ENCODE results near the gene EXOSC9. TPM values are rescaled to one million over a fixed set of nuclear protein-coding genes. Genes with fewer than 3 reads are reported as not detected.

Gene EXOSC9
- total RNA-seq, 1 donor from 2014 or later = 58.8 TPM

DNA sequence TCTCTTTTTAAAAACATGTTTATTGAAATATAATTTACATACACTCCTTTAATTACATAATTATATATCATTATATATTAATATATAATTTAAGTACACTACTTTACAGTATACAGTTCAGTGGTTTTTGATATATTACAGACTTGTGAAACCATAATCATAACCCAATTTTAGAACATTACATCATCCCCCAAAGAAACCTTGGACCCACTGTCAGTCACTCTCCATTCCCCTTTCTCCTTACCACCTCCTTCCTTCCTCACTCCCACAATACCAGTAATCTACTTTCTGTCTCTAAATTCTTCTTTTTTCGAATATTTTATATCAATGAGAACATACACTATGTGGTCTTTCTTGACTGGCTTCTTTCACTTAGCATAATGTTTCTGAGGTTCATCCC lies 17.9 kb upstream of the EXOSC9 start:
- H3K27me3 Mint-ChIP-seq (ENCODE audit: low read depth) = peaks cover 22% of the 10 kb centered on the region
- peak overlapping the region; percentile 7 for H3K27ac Mint-ChIP-seq (ENCODE audit: unreplicated experiment)
- no peaks in the 10 kb centered on the region for H3K9me3 Mint-ChIP-seq
- DNase-seq (ENCODE audit: low read depth, low spot score) = no peak
- H3K4me3 Mint-ChIP-seq = no peak overlapping the region
- H3K4me1 Mint-ChIP-seq = no peaks in the 10 kb centered on the region
- TF ChIP-seq CTCF (conservative IDR thresholded peaks at IDR 0.05) = no peak
- no peaks in the 10 kb centered on the region for H3K36me3 Mint-ChIP-seq (ENCODE audit: low read depth)

- Mint-ChIP-seq H3K36me3 (ENCODE audit: low read depth) (no peaks in the 10 kb centered on the region), H3K27ac (ENCODE audit: unreplicated experiment) (no peak overlapping the region), H3K27me3 (ENCODE audit: low read depth) (peaks cover 29% of the 10 kb centered on the region), H3K4me1 (no peaks in the 10 kb centered on the region), H3K4me3 (no peak overlapping the region), H3K9me3 (no peaks in the 10 kb centered on the region)
- DNase-seq (ENCODE audit: low read depth, low spot score) = no peak
- no peak for TF ChIP-seq CTCF (conservative IDR thresholded peaks at IDR 0.05)
Observed at GRCh38 chr4:121784401-121784800, 16.7 kb upstream of the EXOSC9 start.

GRCh38 chr4:121784975-121785374 lies 16.1 kb upstream of the EXOSC9 start:
- TF ChIP-seq CTCF (conservative IDR thresholded peaks at IDR 0.05) = no peak
- Mint-ChIP-seq H3K9me3 (no peaks in the 10 kb centered on the region), H3K27ac (ENCODE audit: unreplicated experiment) (no peak overlapping the region), H3K36me3 (ENCODE audit: low read depth) (no peaks in the 10 kb centered on the region), H3K4me1 (no peaks in the 10 kb centered on the region), H3K4me3 (no peak overlapping the region), H3K27me3 (ENCODE audit: low read depth) (peaks cover 29% of the 10 kb centered on the region)
- DNase-seq (ENCODE audit: low read depth, low spot score) = no peak

DNA sequence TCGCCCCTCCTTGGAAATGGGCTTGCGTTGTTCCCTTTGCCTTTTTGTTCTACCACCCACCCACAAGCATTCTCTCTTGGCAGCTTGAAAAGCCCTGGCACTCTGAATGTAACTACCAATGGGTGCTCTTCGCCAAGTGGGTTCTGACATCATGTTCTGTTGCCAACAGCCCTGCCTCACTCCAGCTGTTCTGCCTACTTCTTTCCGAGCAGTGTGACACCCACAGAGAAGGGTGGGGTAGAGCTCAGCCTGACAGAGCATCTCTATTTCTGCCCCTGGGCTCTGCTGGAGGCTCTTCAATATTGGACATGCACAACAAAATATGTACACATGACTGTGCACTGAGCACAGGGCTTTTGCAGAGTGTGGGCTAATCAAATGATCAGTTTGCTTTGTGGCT lies 15.6 kb upstream of the EXOSC9 start:
- Mint-ChIP-seq H3K4me1 (no peaks in the 10 kb centered on the region), H3K27me3 (ENCODE audit: low read depth) (peaks cover 30% of the 10 kb centered on the region)

DNA sequence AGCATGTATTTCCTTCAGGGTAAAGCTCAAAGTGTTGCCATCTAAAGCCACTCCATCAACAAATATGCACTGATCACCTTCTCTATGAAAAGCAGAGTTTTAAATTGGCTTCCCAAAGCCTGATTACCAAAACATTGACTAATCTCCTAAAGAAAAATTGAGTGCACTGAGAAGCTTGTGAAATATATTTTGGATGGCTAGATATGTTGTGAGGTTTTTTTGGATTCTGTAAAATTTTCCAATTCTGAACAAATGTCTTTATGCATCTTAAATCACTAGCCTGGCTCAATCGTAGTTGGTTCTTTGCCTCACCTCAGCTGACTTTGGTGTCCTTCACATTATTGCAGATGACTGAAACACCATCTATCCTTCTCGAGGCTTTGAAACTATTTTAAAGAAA lies 14.9 kb upstream of the EXOSC9 start:
- DNase-seq (ENCODE audit: low read depth, low spot score) = no peak
- no peak for TF ChIP-seq CTCF (conservative IDR thresholded peaks at IDR 0.05)
- peaks cover 28% of the 10 kb centered on the region for H3K27me3 Mint-ChIP-seq (ENCODE audit: low read depth)

More for the DNA sequence above, 15.6 kb upstream of the EXOSC9 start:
- Mint-ChIP-seq H3K36me3 (ENCODE audit: low read depth) (no peaks in the 10 kb centered on the region), H3K27ac (ENCODE audit: unreplicated experiment) (no peak overlapping the region), H3K9me3 (no peaks in the 10 kb centered on the region), H3K4me3 (no peak overlapping the region)
- no peak for TF ChIP-seq CTCF (conservative IDR thresholded peaks at IDR 0.05)
- no peak for DNase-seq (ENCODE audit: low read depth, low spot score)

GRCh38 chr4:121788896-121789295 lies 12.2 kb upstream of the EXOSC9 start:
- Mint-ChIP-seq H3K4me3 (no peak overlapping the region), H3K9me3 (no peaks in the 10 kb centered on the region), H3K27me3 (ENCODE audit: low read depth) (peaks cover 19% of the 10 kb centered on the region), H3K36me3 (ENCODE audit: low read depth) (no peaks in the 10 kb centered on the region), H3K4me1 (no peaks in the 10 kb centered on the region), H3K27ac (ENCODE audit: unreplicated experiment) (no peak overlapping the region)
- no peak for DNase-seq (ENCODE audit: low read depth, low spot score)
- TF ChIP-seq CTCF (conservative IDR thresholded peaks at IDR 0.05) = no peak

More for the DNA sequence above, 14.9 kb upstream of the EXOSC9 start:
- H3K36me3 Mint-ChIP-seq (ENCODE audit: low read depth) = no peaks in the 10 kb centered on the region
- no peaks in the 10 kb centered on the region for H3K4me1 Mint-ChIP-seq
- H3K27ac Mint-ChIP-seq (ENCODE audit: unreplicated experiment) = no peak overlapping the region
- H3K4me3 Mint-ChIP-seq = no peak overlapping the region
- H3K9me3 Mint-ChIP-seq = no peaks in the 10 kb centered on the region

All from neural crest cell (in vitro differentiated cells).